Measurements from ENCODE around the gene S100A4.

- TF ChIP-seq CTCF (IDR thresholded peaks at IDR 0.05) (no peak), POLR2A (IDR thresholded peaks at IDR 0.05) (no peak)
Measured at GRCh38 chr1:153536671-153537375, 8.8 kb downstream of the S100A4 start.
